Measurements from ENCODE around the gene SPOP.

Gene SPOP

DNA sequence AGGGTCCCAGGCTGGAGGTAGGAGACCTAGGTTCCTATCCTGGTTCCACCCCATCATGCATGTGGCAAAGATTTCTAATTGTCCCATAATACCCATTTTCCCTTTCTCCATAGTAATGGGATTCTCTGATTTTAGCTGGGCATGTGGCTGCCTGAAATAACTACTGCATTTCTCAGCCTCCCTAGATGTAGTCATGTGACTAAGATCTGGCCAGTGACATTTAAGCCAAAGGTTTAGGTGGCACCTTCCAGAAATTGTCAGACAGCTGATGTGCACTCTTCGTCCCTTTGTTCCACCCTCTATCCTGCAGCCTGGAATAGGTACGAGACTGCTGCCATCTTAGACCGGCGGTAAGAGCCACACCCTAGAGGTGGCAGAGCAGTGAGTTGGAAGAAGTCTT, 94.0 kb downstream of the SPOP start:
- DNase-seq (ENCODE audit: low read depth), result no peak

- no peak for DNase-seq (ENCODE audit: low read depth)
These were observed 94.7 kb downstream of the SPOP start for GRCh38 chr17:49583226-49583625.

- DNase-seq (ENCODE audit: low read depth), result no peak
These were observed 95.1 kb downstream of the SPOP start for GRCh38 chr17:49582789-49583188.

GRCh38 chr17:49582055-49582722, 95.7 kb downstream of the SPOP start:
- DNase-seq (ENCODE audit: low read depth), result no peak

GRCh38 chr17:49581648-49581998, 96.3 kb downstream of the SPOP start:
- no peak for DNase-seq (ENCODE audit: low read depth)

DNA sequence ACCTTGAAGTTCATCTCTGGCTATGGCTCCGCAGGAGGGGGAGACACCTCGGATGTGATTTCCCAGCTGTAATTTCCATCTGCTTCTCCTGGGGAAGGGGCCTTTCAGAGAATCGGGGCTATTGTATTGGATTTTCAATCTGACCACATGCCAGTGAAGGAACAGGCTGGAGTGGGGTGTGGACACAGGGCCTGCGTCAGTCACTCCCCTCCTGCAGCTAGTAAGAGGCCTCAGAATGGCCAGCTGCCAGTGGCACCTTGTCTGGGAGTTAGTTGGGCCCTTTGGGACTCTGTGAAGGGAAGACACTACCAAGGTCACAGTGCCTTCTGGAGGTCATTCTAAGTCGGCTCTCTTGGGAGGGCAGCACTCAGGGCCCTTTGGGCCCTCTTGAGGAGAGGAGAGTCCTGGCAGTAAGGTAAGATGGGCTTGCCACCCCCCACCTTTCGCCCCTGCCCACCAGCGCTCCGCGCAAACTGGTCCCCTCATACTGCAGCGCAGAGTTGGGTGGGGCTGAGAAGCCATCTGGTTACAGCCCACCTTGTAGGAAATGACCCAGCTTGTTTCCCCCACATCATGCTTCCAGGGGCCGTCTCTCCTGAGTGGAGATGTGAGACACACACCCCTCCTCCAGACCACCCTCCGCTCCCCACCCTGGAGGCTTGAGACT, 96.8 kb downstream of the SPOP start:
- DNase-seq (ENCODE audit: low read depth), result no peak

DNA sequence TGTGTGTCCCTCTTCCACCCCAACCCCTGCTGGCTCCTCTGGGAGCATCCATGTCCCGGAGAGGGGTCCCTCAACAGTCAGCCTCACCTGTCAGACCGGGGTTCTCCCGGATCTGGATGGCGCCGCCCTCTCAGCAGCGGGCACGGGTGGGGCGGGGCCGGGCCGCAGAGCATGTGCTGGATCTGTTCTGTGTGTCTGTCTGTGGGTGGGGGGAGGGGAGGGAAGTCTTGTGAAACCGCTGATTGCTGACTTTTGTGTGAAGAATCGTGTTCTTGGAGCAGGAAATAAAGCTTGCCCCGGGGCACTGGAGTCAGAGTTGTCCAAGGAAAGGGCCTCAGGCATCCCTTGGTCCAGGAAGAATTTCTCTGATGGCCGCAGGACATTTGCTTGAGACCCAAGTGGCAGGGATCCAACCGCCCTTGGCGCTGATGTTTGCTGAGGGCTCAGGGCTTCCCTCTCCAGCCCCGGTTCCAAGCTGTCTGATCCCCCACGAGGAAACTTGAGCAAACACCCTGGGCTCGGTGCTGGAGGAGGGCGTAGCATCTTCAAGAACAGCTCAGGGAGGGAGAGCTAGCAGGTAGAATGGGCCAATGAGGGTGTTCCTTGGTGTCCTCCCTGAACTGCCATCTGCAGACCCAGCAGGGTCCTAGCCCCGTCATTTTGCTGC, 97.7 kb downstream of the SPOP start:
- no peak for DNase-seq (ENCODE audit: low read depth)

GRCh38 chr17:49579522-49579921, 98.4 kb downstream of the SPOP start:
- DNase-seq (ENCODE audit: low read depth), result no peak

- no peak for DNase-seq (ENCODE audit: low read depth)
These were observed 98.9 kb downstream of the SPOP start for GRCh38 chr17:49578952-49579500.

GRCh38 chr17:49578414-49578813, 99.5 kb downstream of the SPOP start:
- no peak for DNase-seq (ENCODE audit: low read depth)

DNA sequence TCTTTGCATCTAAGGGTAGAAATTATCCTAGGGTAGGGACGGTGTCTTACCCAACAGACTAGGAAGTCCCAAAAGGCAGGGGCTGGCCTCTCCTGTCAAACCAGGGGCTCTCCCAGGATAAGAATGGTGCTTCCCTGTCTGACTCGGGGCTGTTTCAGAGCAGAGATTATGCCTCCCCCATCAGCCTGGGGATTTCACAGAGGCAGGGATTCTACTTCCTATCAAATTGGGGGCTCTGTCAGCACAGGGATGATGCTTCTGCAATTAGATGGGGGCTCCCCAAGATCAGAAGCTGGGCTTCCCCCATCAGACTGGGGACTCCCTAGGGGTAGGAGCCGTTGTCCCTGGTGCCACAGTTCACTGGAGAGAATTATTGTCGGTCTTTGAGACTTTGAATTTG, 99.9 kb downstream of the SPOP start:
- DNase-seq (ENCODE audit: low read depth), result no peak

GRCh38 chr17:49577650-49577934, 100.3 kb downstream of the SPOP start:
- no peak for DNase-seq (ENCODE audit: low read depth)

- no peak for DNase-seq (ENCODE audit: low read depth)
These were observed 100.8 kb downstream of the SPOP start for GRCh38 chr17:49576917-49577649.

- peak; percentile 50 for DNase-seq (ENCODE audit: low read depth)
These were observed 101.6 kb downstream of the SPOP start for GRCh38 chr17:49576088-49576916.

DNA sequence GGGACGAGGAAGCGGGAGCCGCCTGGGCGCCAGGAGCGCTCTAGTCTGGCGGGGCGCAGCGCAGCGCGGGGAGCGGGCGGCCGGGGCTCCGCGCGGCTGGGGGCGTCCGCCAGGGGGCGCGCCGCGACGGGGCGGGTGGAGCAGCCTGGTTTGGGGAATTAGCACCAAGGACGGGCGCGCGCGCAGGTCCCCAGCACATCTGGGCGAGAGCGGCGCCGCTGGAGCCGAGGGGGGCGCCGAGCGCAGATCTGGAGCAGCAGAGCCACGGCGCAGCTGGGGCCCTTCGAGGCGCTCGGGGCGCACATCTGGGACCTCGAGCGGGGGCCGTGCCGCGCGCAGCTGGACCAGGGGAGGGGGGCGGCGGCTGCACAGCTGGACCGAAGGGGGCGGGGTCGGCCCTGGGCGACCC, 102.2 kb downstream of the SPOP start, which contains the start of gene NXPH3:
Gene NXPH3, plus strand, starts transcription at position 193 of the 409 bp plus-strand sequence. CDS start 349 bp downstream, outside the sequence.
- no peak for DNase-seq (ENCODE audit: low read depth)

DNA sequence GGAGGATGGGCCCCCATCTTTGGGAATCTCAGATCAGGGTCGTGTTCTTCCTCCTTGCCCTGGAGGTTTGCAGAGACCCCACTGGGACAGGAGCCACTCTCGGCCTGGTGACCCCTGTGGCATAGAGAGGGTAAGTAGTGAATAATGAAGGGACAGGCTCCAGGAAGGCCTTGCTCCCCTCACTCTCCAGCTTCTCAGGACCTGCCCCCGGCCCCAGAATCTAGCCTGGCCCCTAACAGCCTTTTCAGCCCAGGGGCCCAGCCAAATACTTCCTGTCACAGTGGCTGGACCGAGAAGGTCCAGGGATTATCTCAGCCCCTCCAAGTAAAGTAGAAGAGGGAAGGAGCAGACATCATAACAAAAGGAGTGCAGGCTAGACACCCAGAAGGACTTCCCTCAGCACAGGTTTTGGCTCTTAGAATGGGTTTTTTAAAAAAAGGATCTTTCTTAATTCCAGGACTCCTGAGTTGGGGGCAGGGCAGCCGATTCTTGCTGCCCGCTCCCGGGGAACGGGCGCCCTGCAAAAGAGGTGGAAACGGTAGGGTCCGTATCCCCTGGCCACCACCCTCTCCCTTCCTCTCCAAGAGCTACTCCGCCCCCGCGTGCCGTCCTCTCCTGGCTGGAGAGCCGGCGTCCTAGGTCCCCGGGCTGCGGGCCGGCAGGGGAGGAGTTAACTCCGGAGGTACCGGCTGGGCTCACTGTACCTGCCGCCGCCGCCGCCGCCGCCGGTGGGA, 102.8 kb downstream of the SPOP start:
- no peak for DNase-seq (ENCODE audit: low read depth)

- DNase-seq (ENCODE audit: low read depth), result no peak
These were observed 103.5 kb downstream of the SPOP start for GRCh38 chr17:49574323-49574781.

GRCh38 chr17:49573510-49574322, 104.2 kb downstream of the SPOP start:
- no peak for DNase-seq (ENCODE audit: low read depth)

DNA sequence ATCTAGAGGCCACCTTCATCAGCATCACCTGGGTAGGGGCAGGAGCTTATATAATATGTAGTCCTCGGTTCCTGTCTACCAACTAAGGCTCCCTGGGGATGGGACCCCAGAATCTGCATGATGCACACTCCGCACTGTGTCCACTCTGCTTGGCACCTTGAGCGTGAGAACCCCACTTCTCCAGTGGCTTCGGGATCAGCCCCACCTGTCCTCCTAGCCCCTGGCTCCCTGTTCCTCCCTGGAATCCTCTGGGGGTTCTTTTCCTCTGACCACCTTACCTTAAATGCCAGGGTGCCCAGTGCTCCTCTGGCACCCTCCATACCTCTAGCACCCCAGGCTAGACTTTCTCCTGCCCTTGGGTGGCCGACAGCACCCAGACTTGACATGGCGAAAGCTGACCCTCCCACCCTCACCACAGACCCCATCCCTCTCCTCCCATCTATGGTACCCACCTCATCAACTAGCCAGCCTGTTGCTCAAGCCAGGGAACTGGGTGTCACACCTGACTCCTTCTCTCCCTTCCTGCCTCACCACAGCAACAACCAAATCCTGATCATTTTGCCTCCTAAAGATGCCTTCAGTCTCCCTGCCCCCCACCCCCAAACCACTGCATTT, 105.0 kb downstream of the SPOP start:
- no peak for DNase-seq (ENCODE audit: low read depth)

- DNase-seq (ENCODE audit: low read depth), result no peak
These were observed 105.7 kb downstream of the SPOP start for GRCh38 chr17:49572226-49572625.
